K562 (cell line): ENCODE data around the gene TM7SF2. TPM values are rescaled to one million over a fixed set of nuclear protein-coding genes. Genes with fewer than 3 reads are reported as not detected.
A peak's percentile ranks its signal among the peaks of the same experiment; 100 is the strongest.

ENCODE experiments used
- MGA ChIP-seq: fragments of 450-650 bp; IDR thresholded peaks from 2 replicates; pipeline ENCODE4 v1.6.1; 2016; ENCODE audit warnings: mild to moderate bottlenecking, moderate library complexity
- SMAD3 ChIP-seq: fragments of 450-650 bp; formaldehyde crosslinking; conservative IDR thresholded peaks from 2 replicates; pipeline ENCODE4 v1.4.0; 2020; ENCODE audit warnings: mild to moderate bottlenecking
- ZBTB11 ChIP-seq, 3 experiments: fragments of 200-800 bp in 1 of 3; fragments of 250-450 bp in 1 of 3; fragments of 450-650 bp in 1 of 3; sonication (Bioruptor Pico) in 1 of 3; sonication (Bioruptor generic) in 1 of 3; formaldehyde crosslinking in 1 of 3; IDR thresholded peaks; 2 replicates each; pipeline versions ENCODE4 v1.6.1 to v1.8.0; 2016 to 2022; ENCODE audit warnings: mild to moderate bottlenecking in 2 of 3, missing genetic modification characterization in 2 of 3, missing compliant biosample characterization in 1 of 3, moderate library complexity in 1 of 3
- ZNF121 ChIP-seq: sonication (generic); formaldehyde crosslinking; conservative IDR thresholded peaks from 2 replicates; pipeline ENCODE4 v1.8.0; 2022; ENCODE audit warnings: missing genetic modification reagents
- polyA plus RNA-seq, 8 experiments: library from polyadenylated mRNA; depleted of rRNA in 4 of 8; stranded (reverse) in 5 of 8; unstranded in 3 of 8; fragments of >200 nt; fragmentation: Nextera tagmentation in 2 of 8; fragmentation: Illumina TruSeq in 1 of 8; extraction: Ambion mirVana in 2 of 8; extraction: Trizol in 1 of 8; gene quantifications; 2 replicates each; pipeline versions ENCODE4 v1.2.1 to v1.2.3, GENCODE V29; 2011 to 2014; ENCODE audit warnings: inconsistent platforms in 1 of 8, missing spikeins in 1 of 8
- total RNA-seq, 7 experiments: library from RNA; depleted of rRNA in 6 of 7; stranded (reverse); fragments of >200 nt in 6 of 7; fragmentation: Illumina TruSeq in 2 of 7; extraction: Trizol in 2 of 7; gene quantifications; 2 replicates each; pipeline versions ENCODE4 v1.2.1 to v1.2.3, GENCODE V29; 2011 to 2021; ENCODE audit warnings: low replicate concordance in 1 of 7

The TM7SF2 gene
- total and polyA plus RNA-seq, 9 of the 15 experiments (the other 6 are each of a cell fraction or from before 2014, with no cell fraction given): 1.2 to 22.0 (median 14.3) TPM

GRCh38 chr11:65151331-65151899 lies 39.7 kb downstream of the TM7SF2 start (continued):
- TF ChIP-seq MGA (no peak), SMAD3 (CRISPR knock-in tag) (no peak), ZNF121 (CRISPR knock-in tag) (peak; percentile 74), ZBTB11 (CRISPR knock-in tag; IDR thresholded peaks at IDR 0.05) (0 out of 6 replicates have a peak, but pooled peaks of 1 of the 3 experiments have one; percentile 4)
- TF ChIP-seq, all 486 proteins: peak for 2
